H54 (cell line): ENCODE measurements around the gene ASCL2.

Source experiments
- DNase-seq: peaks from one replicate; pipeline ENCODE4 v3.0.0; 2011; ENCODE audit warnings: low spot score, mixed read lengths; ENCODE audit not compliant: insufficient read length
- FAIRE-seq: peaks from 3 replicates; lab custom pipeline; 2011; peaks lifted over from hg19 to GRCh38; lab: Jason Lieb, UNC
- POLR2A ChIP-seq: IDR thresholded peaks from 2 replicates; pipeline ENCODE4 v1.6.1; 2011; ENCODE audit warnings: low read depth, mild to moderate bottlenecking, low read length

The ASCL2 gene

GRCh38 chr11:2267306-2267850, 3.0 kb downstream of the ASCL2 start:
- TF ChIP-seq POLR2A, result no peak
- no peak for FAIRE-seq
- DNase-seq, result no peak

GRCh38 chr11:2266586-2267305, 3.6 kb downstream of the ASCL2 start:
- no peak for TF ChIP-seq POLR2A
- FAIRE-seq (no peak), DNase-seq (no peak)

GRCh38 chr11:2265854-2266585, 4.4 kb downstream of the ASCL2 start:
- no peak for TF ChIP-seq POLR2A
- FAIRE-seq, result no peak

GRCh38 chr11:2265396-2265795, 5.0 kb downstream of the ASCL2 start:
- FAIRE-seq (no peak), DNase-seq (no peak)
- TF ChIP-seq POLR2A, result no peak

More at GRCh38 chr11:2265854-2266585, 4.4 kb downstream of the ASCL2 start:
- DNase-seq, result no peak

GRCh38 chr11:2264366-2265053, 5.9 kb downstream of the ASCL2 start:
- no peak for TF ChIP-seq POLR2A
- FAIRE-seq (no peak), DNase-seq (no peak)

- no peak for TF ChIP-seq POLR2A
- DNase-seq, result no peak
- no peak for FAIRE-seq
These were observed 6.5 kb downstream of the ASCL2 start for GRCh38 chr11:2263724-2264360.

- no peak for FAIRE-seq
- no peak for DNase-seq
- TF ChIP-seq POLR2A, result no peak
These were observed 7.3 kb downstream of the ASCL2 start for GRCh38 chr11:2263071-2263565.

- FAIRE-seq (no peak), DNase-seq (no peak)
- TF ChIP-seq POLR2A, result no peak
These were observed 7.9 kb downstream of the ASCL2 start for GRCh38 chr11:2262301-2263070.

- no peak for TF ChIP-seq POLR2A
- DNase-seq (no peak), FAIRE-seq (no peak)
These were observed 8.8 kb downstream of the ASCL2 start for GRCh38 chr11:2261436-2262230.

GRCh38 chr11:2260491-2261364, 9.7 kb downstream of the ASCL2 start:
- TF ChIP-seq POLR2A, result no peak
- DNase-seq (no peak), FAIRE-seq (no peak)

- DNase-seq, result no peak
These were observed 10.4 kb downstream of the ASCL2 start for GRCh38 chr11:2259897-2260451.

More at GRCh38 chr11:2259897-2260451, 10.4 kb downstream of the ASCL2 start:
- no peak for TF ChIP-seq POLR2A
- FAIRE-seq, result no peak
